CD4-positive, CD25-positive, alpha-beta regulatory T cell (primary cell): ENCODE data around the gene LGR4. TPM values are rescaled to one million over a fixed set of nuclear protein-coding genes. Genes with fewer than 3 reads are reported as not detected.

Experiments
- ATAC-seq, 2 donors: fragments of 150-1000 bp; cut with Tn5 transposase; one replicate each; pipeline ENCODE4 v1.10.0; 2021; ENCODE audit warnings: low read depth in 2 of 2, moderate number of reproducible peaks in 2 of 2, moderate library complexity in 1 of 2
- DNase-seq, 3 donors: peaks; one replicate each; pipeline versions ENCODE4 v3.0.0 to v3.0.0-alpha.2; 2012 to 2022; ENCODE audit warnings: mixed read lengths in 1 of 3
- H3K27ac ChIP-seq: one replicate; pipeline ENCODE4 v1.7.0; 2013; ENCODE audit warnings: mild to moderate bottlenecking, low read length; ENCODE audit not compliant: insufficient read depth, poor library complexity, severe bottlenecking
- H3K27me3 ChIP-seq: one replicate; pipeline ENCODE4 v1.7.0; 2013; ENCODE audit warnings: low read length; ENCODE audit not compliant: control insufficient read depth, insufficient read depth
- H3K36me3 ChIP-seq: one replicate; pipeline ENCODE4 v1.7.0; 2013; ENCODE audit warnings: mild to moderate bottlenecking, low read length, moderate library complexity; ENCODE audit not compliant: control insufficient read depth, insufficient read depth
- H3K4me1 ChIP-seq: 2 replicates; pipeline ENCODE4 v1.7.0; 2013; ENCODE audit warnings: mild to moderate bottlenecking, low read length; ENCODE audit not compliant: insufficient read depth, control insufficient read depth, poor library complexity, severe bottlenecking
- H3K4me3 ChIP-seq: one replicate; pipeline ENCODE4 v1.7.0; 2013; ENCODE audit warnings: low read depth, mild to moderate bottlenecking, low read length, moderate library complexity
- H3K9me3 ChIP-seq, 2 experiments: 1 replicate in 1 of 2; 2 replicates in 1 of 2; pipeline ENCODE4 v1.7.0; 2013; ENCODE audit warnings: low read length in 2 of 2, mild to moderate bottlenecking in 1 of 2, moderate library complexity in 1 of 2; ENCODE audit not compliant: control insufficient read depth in 2 of 2
- H3K27ac Mint-ChIP-seq, 3 donors: one replicate each; pipeline ENCODE4 v1.8.0; 2020 to 2022; ENCODE audit warnings: mild to moderate bottlenecking in 3 of 3, mixed read lengths in 3 of 3, moderate library complexity in 2 of 3
- H3K27me3 Mint-ChIP-seq: one replicate; pipeline ENCODE4 v1.8.0; 2022; ENCODE audit warnings: mild to moderate bottlenecking, mixed read lengths
- H3K36me3 Mint-ChIP-seq: one replicate; pipeline ENCODE4 v1.8.0; 2020; ENCODE audit warnings: mixed read lengths
- H3K4me1 Mint-ChIP-seq, 4 donors: one replicate each; pipeline ENCODE4 v1.8.0; 2020 to 2022; ENCODE audit warnings: mixed read lengths in 4 of 4, mild to moderate bottlenecking in 1 of 4
- H3K4me3 Mint-ChIP-seq, 4 donors: one replicate each; pipeline ENCODE4 v1.8.0; 2020 to 2022; ENCODE audit warnings: mild to moderate bottlenecking in 4 of 4, mixed read lengths in 4 of 4, moderate library complexity in 3 of 4
- H3K9me3 Mint-ChIP-seq, 7 donors: one replicate each; pipeline ENCODE4 v1.8.0; 2020 to 2022; ENCODE audit warnings: mixed read lengths in 7 of 7, mild to moderate bottlenecking in 3 of 7, moderate library complexity in 2 of 7
- polyA plus RNA-seq, 4 donors: library from polyadenylated mRNA; unstranded; fragments of 300-500 nt; fragmentation: Illumina TruSeq; gene quantifications; one replicate each; pipeline ENCODE4 v1.2.3, GENCODE V29; 2021
- total RNA-seq: library from RNA; stranded (reverse); gene quantifications from one replicate; pipeline ENCODE4 v1.2.3, GENCODE V29; 2022

The LGR4 gene
- total and polyA plus RNA-seq, 5 donors from 2014 or later, result 0.27 to 2.7 (median 0.45) TPM; not detected in 1

GRCh38 chr11:27403195-27403594 lies 69.4 kb downstream of the LGR4 start:
- no peaks in the 10 kb centered on the region for H3K9me3 ChIP-seq
- no peaks in the 10 kb centered on the region for H3K36me3 ChIP-seq
- H3K4me3 ChIP-seq, result no peak overlapping the region
- H3K27me3 ChIP-seq, result peaks cover 3% of the 10 kb centered on the region
- no peaks in the 10 kb centered on the region for H3K36me3 Mint-ChIP-seq
- no peak overlapping the region for H3K27ac Mint-ChIP-seq
- no peak overlapping the region for H3K27ac ChIP-seq
- DNase-seq (no peak), ATAC-seq (no peak)
- H3K4me1 ChIP-seq, result no peaks in the 10 kb centered on the region
- no peaks in the 10 kb centered on the region for H3K9me3 Mint-ChIP-seq
- no peak overlapping the region for H3K4me3 Mint-ChIP-seq
- peaks cover 4% of the 10 kb centered on the region for H3K27me3 Mint-ChIP-seq
- no peaks in the 10 kb centered on the region for H3K4me1 Mint-ChIP-seq

GRCh38 chr11:27402450-27402849 lies 70.1 kb downstream of the LGR4 start:
- peaks cover 8% of the 10 kb centered on the region for H3K27me3 Mint-ChIP-seq
- no peaks in the 10 kb centered on the region for H3K9me3 Mint-ChIP-seq
- H3K9me3 ChIP-seq, result no peaks in the 10 kb centered on the region
- H3K27ac Mint-ChIP-seq, result no peak overlapping the region
- no peaks in the 10 kb centered on the region for H3K4me1 ChIP-seq
- no peak overlapping the region for H3K27ac ChIP-seq
- no peaks in the 10 kb centered on the region for H3K36me3 Mint-ChIP-seq
- no peak overlapping the region for H3K4me3 Mint-ChIP-seq
- peaks cover 3% of the 10 kb centered on the region for H3K27me3 ChIP-seq
- H3K36me3 ChIP-seq, result no peaks in the 10 kb centered on the region
- no peaks in the 10 kb centered on the region for H3K4me1 Mint-ChIP-seq
- H3K4me3 ChIP-seq, result no peak overlapping the region
- DNase-seq, result no peak
- no peak for ATAC-seq

- Mint-ChIP-seq H3K4me1 (no peaks in the 10 kb centered on the region), H3K27me3 (peaks cover 8% of the 10 kb centered on the region), H3K4me3 (no peak overlapping the region), H3K27ac (no peak overlapping the region), H3K9me3 (no peaks in the 10 kb centered on the region), H3K36me3 (no peaks in the 10 kb centered on the region)
- H3K9me3 ChIP-seq, result no peaks in the 10 kb centered on the region
- no peak overlapping the region for H3K27ac ChIP-seq
- H3K27me3 ChIP-seq, result peaks cover under 1% of the 10 kb centered on the region
- ATAC-seq (no peak), DNase-seq (no peak)
- no peak overlapping the region for H3K4me3 ChIP-seq
- H3K4me1 ChIP-seq, result no peaks in the 10 kb centered on the region
- H3K36me3 ChIP-seq, result no peaks in the 10 kb centered on the region
Observed at GRCh38 chr11:27401833-27402316, 70.7 kb downstream of the LGR4 start.

- no peak overlapping the region for H3K4me3 Mint-ChIP-seq
- ATAC-seq, result no peak
Observed at GRCh38 chr11:27401280-27401832, 71.2 kb downstream of the LGR4 start.

GRCh38 chr11:27398400-27398770 lies 74.2 kb downstream of the LGR4 start:
- Mint-ChIP-seq H3K27ac (no peak overlapping the region), H3K9me3 (no peaks in the 10 kb centered on the region), H3K4me3 (no peak overlapping the region), H3K4me1 (no peaks in the 10 kb centered on the region), H3K27me3 (peaks cover 13% of the 10 kb centered on the region), H3K36me3 (no peaks in the 10 kb centered on the region)
- Histone ChIP-seq H3K27me3 (peaks cover 3% of the 10 kb centered on the region), H3K9me3 (no peaks in the 10 kb centered on the region), H3K4me3 (no peak overlapping the region), H3K4me1 (no peaks in the 10 kb centered on the region), H3K27ac (no peak overlapping the region), H3K36me3 (no peaks in the 10 kb centered on the region)
- DNase-seq, result no peak
- ATAC-seq, result no peak

More at GRCh38 chr11:27401280-27401832, 71.2 kb downstream of the LGR4 start:
- no peaks in the 10 kb centered on the region for H3K36me3 Mint-ChIP-seq
- H3K36me3 ChIP-seq, result no peaks in the 10 kb centered on the region
- no peak overlapping the region for H3K27ac Mint-ChIP-seq
- no peaks in the 10 kb centered on the region for H3K4me1 ChIP-seq
- peaks cover 8% of the 10 kb centered on the region for H3K27me3 Mint-ChIP-seq
- H3K9me3 Mint-ChIP-seq, result no peaks in the 10 kb centered on the region
- no peak overlapping the region for H3K4me3 ChIP-seq
- no peaks in the 10 kb centered on the region for H3K9me3 ChIP-seq
- no peaks in the 10 kb centered on the region for H3K27me3 ChIP-seq
- no peak overlapping the region for H3K27ac ChIP-seq
- DNase-seq, result no peak
- no peaks in the 10 kb centered on the region for H3K4me1 Mint-ChIP-seq

GRCh38 chr11:27397624-27398399 lies 74.8 kb downstream of the LGR4 start:
- Histone ChIP-seq H3K27ac (no peak overlapping the region), H3K4me3 (no peak overlapping the region), H3K4me1 (no peaks in the 10 kb centered on the region), H3K9me3 (no peaks in the 10 kb centered on the region), H3K36me3 (no peaks in the 10 kb centered on the region), H3K27me3 (peaks cover 3% of the 10 kb centered on the region)
- ATAC-seq (no peak), DNase-seq (no peak)
- Mint-ChIP-seq H3K4me1 (no peaks in the 10 kb centered on the region), H3K4me3 (no peak overlapping the region), H3K27ac (no peak overlapping the region), H3K36me3 (no peaks in the 10 kb centered on the region), H3K27me3 (peaks cover 12% of the 10 kb centered on the region), H3K9me3 (no peaks in the 10 kb centered on the region)

- Histone ChIP-seq H3K27me3 (peaks cover 3% of the 10 kb centered on the region), H3K27ac (no peak overlapping the region), H3K4me1 (no peaks in the 10 kb centered on the region), H3K36me3 (no peaks in the 10 kb centered on the region), H3K9me3 (no peaks in the 10 kb centered on the region), H3K4me3 (no peak overlapping the region)
- Mint-ChIP-seq H3K27ac (no peak overlapping the region), H3K4me3 (no peak overlapping the region), H3K27me3 (peaks cover 9% of the 10 kb centered on the region), H3K9me3 (no peaks in the 10 kb centered on the region), H3K36me3 (no peaks in the 10 kb centered on the region), H3K4me1 (no peaks in the 10 kb centered on the region)
- ATAC-seq (no peak), DNase-seq (no peak)
Observed at GRCh38 chr11:27396259-27396839, 76.2 kb downstream of the LGR4 start.
